ENCODE data around the gene KMO. TPM values are rescaled to one million over a fixed set of nuclear protein-coding genes. Genes with fewer than 3 reads are reported as not detected.

The KMO gene
- total and polyA plus RNA-seq, 2 of the 8 experiments (the other 6 are each of a cell fraction or from before 2014, with no cell fraction given): not detected

DNA sequence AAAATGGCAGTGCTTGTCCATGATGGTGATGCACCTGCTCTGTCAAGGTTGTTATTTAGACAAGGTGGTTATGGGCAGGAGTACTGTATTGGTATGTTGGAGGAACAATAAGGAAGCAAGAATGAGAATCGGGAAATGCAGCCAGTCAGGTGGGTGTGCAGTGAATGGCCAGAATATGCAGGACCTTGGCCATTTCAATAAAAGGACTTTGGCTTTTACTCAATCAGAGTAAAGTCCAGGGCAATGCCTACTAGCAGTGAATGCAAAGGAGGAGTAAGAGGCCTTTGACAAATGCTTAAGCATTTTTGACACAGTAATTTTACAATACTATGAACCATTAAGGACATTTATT lies 110.4 kb downstream of the KMO start:
- peaks cover 0 to 5% (median under 1%) of the 10 kb centered on the region in 4 experiments; a peak in 5 of 7 replicates for H3K4me1 ChIP-seq (replicated peaks in 1 of 4; ENCODE audit: control insufficient read depth in 3 of 4, insufficient read depth in 4 of 4, low read length in 3 of 4)
- H3K4me2 ChIP-seq (ENCODE audit: insufficient read depth in 1 of 2, low read depth in 2 of 2, low read length in 2 of 2): no peak overlapping the region
- TF ChIP-seq TAF1 (IDR thresholded peaks at IDR 0.05; ENCODE audit: low read depth, low read length) (no peak), KDM5A (IDR thresholded peaks at IDR 0.05; ENCODE audit: low read length) (no peak), TBP (IDR thresholded peaks at IDR 0.05; ENCODE audit: low read depth, low read length) (no peak), SIRT6 (IDR thresholded peaks at IDR 0.05; ENCODE audit: low read length) (no peak), POU5F1 (IDR thresholded peaks at IDR 0.05; ENCODE audit: low read depth, low read length) (no peak), CHD1 (IDR thresholded peaks at IDR 0.05; ENCODE audit: low read depth, low read length) (no peak), USF2 (IDR thresholded peaks at IDR 0.05; ENCODE audit: low read length) (no peak)
- H3K9ac ChIP-seq (replicated peaks in 1 of 4; ENCODE audit: extremely low read depth in 1 of 4, low read depth in 3 of 4, low read length in 3 of 4): no peak overlapping the region
- H3K56ac ChIP-seq (replicated peaks; ENCODE audit: insufficient read length, low read depth, low read length): no peak overlapping the region
- H4K91ac ChIP-seq (replicated peaks; ENCODE audit: insufficient read length, low read length): no peak overlapping the region
- peaks cover 0 to 6% of the 10 kb centered on the region in 2 experiments; a peak in 1 of 4 replicates for H3K9me3 ChIP-seq (ENCODE audit: insufficient read depth in 2 of 2, low read depth in 1 of 2, low read length in 1 of 2)
- no peak overlapping the region for H4K8ac ChIP-seq (ENCODE audit: extremely low read depth, insufficient read depth, low read length)
- H4K20me1 ChIP-seq (replicated peaks in 1 of 2; ENCODE audit: control insufficient read depth in 1 of 2, insufficient read depth in 2 of 2, low read length in 2 of 2): peaks cover 0 to under 1% of the 10 kb centered on the region in 2 experiments
- no peak overlapping the region for H3K14ac ChIP-seq (ENCODE audit: insufficient read length)
- H3K79me2 ChIP-seq (ENCODE audit: control insufficient read depth in 1 of 2, insufficient read depth in 2 of 2, low read length in 2 of 2): peaks cover 3 to 21% of the 10 kb centered on the region in 2 experiments; a peak in 3 of 4 replicates
- CTCF ChIA-PET (ENCODE audit: partially characterized antibody): interaction anchor here (0.8 kb wide), 1 partner anchor 202 kb away, joined by 3 read pairs; no protein-coding TSS in a partner anchor
- H3K27ac ChIP-seq (ENCODE audit: low read depth, low read length): no peak overlapping the region
- H2BK20ac ChIP-seq (ENCODE audit: low read length): no peak overlapping the region
- peaks cover under 1% of the 10 kb centered on the region; the same call in 1 of the 2 replicates for H3K79me1 ChIP-seq (ENCODE audit: low read depth, low read length)
- no peak overlapping the region for H4K5ac ChIP-seq (ENCODE audit: insufficient read length, low read depth, low read length)
- POLR2A ChIA-PET (ENCODE audit: partially characterized antibody): no interaction called here
- 93% methylated on average over 1 of the region's 1 CpG; no CpG with 5 or more reads in 1 of the 2 experiments for WGBS, 2 experiments (ENCODE audit: extremely low coverage in 1 of 2, insufficient coverage in 1 of 2, insufficient read length in 1 of 2, insufficient replicate concordance in 2 of 2, low coverage in 1 of 2, low lambda C conversion rate in 2 of 2, missing lambda C conversion rate in 1 of 2)
- no peak overlapping the region for H2BK12ac ChIP-seq (ENCODE audit: low read depth, low read length)
- no peak overlapping the region for H2AFZ ChIP-seq (ENCODE audit: low read length)
- H2BK5ac ChIP-seq (ENCODE audit: low read depth, low read length): no peak overlapping the region
- no peaks in the 10 kb centered on the region; a peak in 1 of 7 replicates for H3K27me3 ChIP-seq (replicated peaks in 1 of 4; ENCODE audit: control insufficient read depth in 3 of 4, extremely low read depth in 1 of 4, insufficient read depth in 3 of 4, low read length in 3 of 4)
- no peak overlapping the region for H3K4me3 ChIP-seq (ENCODE audit: extremely low read depth in 1 of 4, insufficient read depth in 2 of 4, low read depth in 3 of 4, low read length in 4 of 4)
- no peak overlapping the region for H2BK120ac ChIP-seq (replicated peaks; ENCODE audit: low read depth, low read length)
- no peak overlapping the region for H3K23ac ChIP-seq (ENCODE audit: insufficient read length)
- H3K36me3 ChIP-seq (ENCODE audit: control insufficient read depth in 2 of 4, insufficient read depth in 4 of 4, low read length in 3 of 4): no peaks in the 10 kb centered on the region; a peak in 1 of 8 replicates
- no peak for FAIRE-seq
- no peak overlapping the region for H3K18ac ChIP-seq (ENCODE audit: extremely low read depth, low read length)
- no peak overlapping the region for H3K4ac ChIP-seq (replicated peaks; ENCODE audit: insufficient read length, low read depth, low read length)
- H2BK15ac ChIP-seq (ENCODE audit: low read length): 0 out of 2 replicates have a peak overlapping the region, but pooled peaks have one; percentile 72
- no peak overlapping the region for H2AK5ac ChIP-seq (ENCODE audit: low read depth, low read length)
- peaks cover 4% of the 10 kb centered on the region; the same call in 1 of the 2 replicates for H3K23me2 ChIP-seq (ENCODE audit: low read depth, low read length)
- DNase-seq (ENCODE audit: low read depth in 1 of 2, low spot score in 2 of 2): no peak
